C4-2B (cell line): ENCODE data around the gene SRSF2.
"Not testable (repeated sequence)": the region's sequence is repeated elsewhere in the genome, so short reads cannot be mapped to it uniquely, and the experiment has no call there.

Experiments used
- H3K27ac ChIP-seq: fragments of 450-650 bp; 2 replicates; pipeline ENCODE4 v1.5.1; 2017
- CTCF ChIP-seq: fragments of 450-650 bp; conservative IDR thresholded peaks from 2 replicates; pipeline ENCODE4 v1.5.1; 2017; ENCODE audit warnings: mild to moderate bottlenecking
- ZFX ChIP-seq: fragments of 450-650 bp; IDR thresholded peaks from 2 replicates; pipeline ENCODE4 v1.6.1; 2017

SRSF2 gene

GRCh38 chr17:76700617-76701470, 36.3 kb downstream of the SRSF2 start:
- TF ChIP-seq CTCF = no peak
- TF ChIP-seq ZFX = no peak
- no peak overlapping the region for H3K27ac ChIP-seq

- no peak for TF ChIP-seq CTCF
- TF ChIP-seq ZFX = no peak
- H3K27ac ChIP-seq = no peak overlapping the region
Observed at GRCh38 chr17:76700270-76700616, 36.9 kb downstream of the SRSF2 start.

- not testable (repeated sequence) for H3K27ac ChIP-seq
Observed at GRCh38 chr17:76698466-76698977, 38.6 kb downstream of the SRSF2 start.

- no peak overlapping the region for H3K27ac ChIP-seq
- no peak for TF ChIP-seq ZFX
Observed at GRCh38 chr17:76697702-76698465, 39.2 kb downstream of the SRSF2 start.

GRCh38 chr17:76696763-76697701, 40.1 kb downstream of the SRSF2 start:
- H3K27ac ChIP-seq = no peak overlapping the region

GRCh38 chr17:76695059-76695831, 41.9 kb downstream of the SRSF2 start:
- TF ChIP-seq ZFX (no peak), CTCF (no peak)
- H3K27ac ChIP-seq = no peak overlapping the region

More at GRCh38 chr17:76696763-76697701, 40.1 kb downstream of the SRSF2 start:
- no peak for TF ChIP-seq ZFX
- no peak for TF ChIP-seq CTCF

GRCh38 chr17:76691379-76692191, 45.5 kb downstream of the SRSF2 start:
- no peak overlapping the region for H3K27ac ChIP-seq
- no peak for TF ChIP-seq ZFX
- no peak for TF ChIP-seq CTCF
